Upper lobe of right lung (tissue), 1 donor: ENCODE data around the gene LAMA5. TPM values are rescaled to one million over a fixed set of nuclear protein-coding genes. Genes with fewer than 3 reads are reported as not detected.

Experiments
- ATAC-seq: fragments of 200-7000 bp; cut with Tn5 transposase; one replicate; pipeline ENCODE4 v1.9.1; 2020; ENCODE audit warnings: mild to moderate bottlenecking, moderate library complexity
- DNase-seq: peaks from one replicate; pipeline ENCODE4 v3.0.0-alpha.2; 2020
- H3K27ac ChIP-seq: fragments of 200-600 bp; one replicate; pipeline ENCODE4 v1.8.0; 2022
- H3K27me3 ChIP-seq: fragments of 200-600 bp; one replicate; pipeline ENCODE4 v1.8.0; 2022; ENCODE audit warnings: mild to moderate bottlenecking
- H3K36me3 ChIP-seq: fragments of 200-600 bp; one replicate; pipeline ENCODE4 v1.8.0; 2022
- H3K4me1 ChIP-seq: fragments of 200-600 bp; one replicate; pipeline ENCODE4 v1.8.0; 2022
- H3K4me3 ChIP-seq: fragments of 200-600 bp; one replicate; pipeline ENCODE4 v1.8.0; 2022; ENCODE audit warnings: mild to moderate bottlenecking
- H3K9me3 ChIP-seq: fragments of 200-600 bp; one replicate; pipeline ENCODE4 v1.8.0; 2022
- CTCF ChIP-seq: fragments of 200-600 bp; IDR thresholded peaks from one replicate; pipeline ENCODE4 v1.8.0; 2022; ENCODE audit warnings: antibody characterized with exemption
- intact Hi-C: fragments of 100-400 bp; cut with DNase I; formaldehyde crosslinking; loops from one replicate; pipeline ENCODE4 v1.11.0; 2022
- total RNA-seq: library from RNA; stranded (reverse); fragmentation: NEBNext Ultra II Directional; extraction: Animal tissue kit (Norgen Biotek cat#: 25700); gene quantifications from one replicate; pipeline ENCODE4 v1.2.1, GENCODE V29; 2021
- donor health status: DM: no; HTN: yes; CAD: no; lungs with severe emphysema.

The LAMA5 gene
- total RNA-seq, 1 donor from 2014 or later: 279 TPM

- Histone ChIP-seq H3K4me1 (peaks cover 13% of the 10 kb centered on the region), H3K36me3 (peaks cover 86% of the 10 kb centered on the region), H3K4me3 (no peak overlapping the region), H3K27ac (no peak overlapping the region), H3K27me3 (no peaks in the 10 kb centered on the region), H3K9me3 (no peaks in the 10 kb centered on the region)
- no peak for TF ChIP-seq CTCF
- ATAC-seq (no peak), DNase-seq (no peak)
- intact Hi-C loops: no loop called here
Measured at GRCh38 chr20:62309198-62309944, 57.7 kb downstream of the LAMA5 start.

- TF ChIP-seq CTCF: no peak
- Histone ChIP-seq H3K36me3 (peaks cover 81% of the 10 kb centered on the region), H3K27ac (no peak overlapping the region), H3K27me3 (no peaks in the 10 kb centered on the region), H3K4me3 (no peak overlapping the region), H3K9me3 (no peaks in the 10 kb centered on the region), H3K4me1 (peaks cover 22% of the 10 kb centered on the region)
- intact Hi-C loops: no loop called here
- no peak for DNase-seq
- ATAC-seq: no peak
Measured at GRCh38 chr20:62308102-62308822, 58.9 kb downstream of the LAMA5 start.

- H3K27me3 ChIP-seq: no peaks in the 10 kb centered on the region
- no peak for ATAC-seq
- no peak overlapping the region for H3K27ac ChIP-seq
- no peak overlapping the region for H3K4me3 ChIP-seq
- peaks cover 22% of the 10 kb centered on the region for H3K4me1 ChIP-seq
- TF ChIP-seq CTCF: no peak
- H3K36me3 ChIP-seq: peaks cover 74% of the 10 kb centered on the region
- intact Hi-C loops: no loop called here
- no peak for DNase-seq
- H3K9me3 ChIP-seq: no peaks in the 10 kb centered on the region
Measured at GRCh38 chr20:62307226-62308101, 59.6 kb downstream of the LAMA5 start.

- DNase-seq: no peak
- Histone ChIP-seq H3K4me1 (peaks cover 22% of the 10 kb centered on the region), H3K36me3 (peaks cover 67% of the 10 kb centered on the region), H3K27ac (no peak overlapping the region), H3K9me3 (no peaks in the 10 kb centered on the region), H3K4me3 (no peak overlapping the region), H3K27me3 (no peaks in the 10 kb centered on the region)
- intact Hi-C loops: no loop called here
- no peak for TF ChIP-seq CTCF
- no peak for ATAC-seq
Measured at GRCh38 chr20:62306414-62307187, 60.5 kb downstream of the LAMA5 start.
